ENCODE data around the gene CENPL. TPM values are rescaled to one million over a fixed set of nuclear protein-coding genes. Genes with fewer than 3 reads are reported as not detected.
"Not testable (repeated sequence)": the region's sequence is repeated elsewhere in the genome, so short reads cannot be mapped to it uniquely, and the experiment has no call there.

The CENPL gene
- total RNA-seq, 1 donor from 2014 or later: 17.5 TPM

GRCh38 chr1:173857363-173857917 lies 32.8 kb upstream of the CENPL start:
- no peak for DNase-seq (ENCODE audit: low read depth, low spot score)

GRCh38 chr1:173856903-173857302 lies 32.2 kb upstream of the CENPL start:
- DNase-seq (ENCODE audit: low read depth, low spot score): peak; percentile 36

GRCh38 chr1:173856014-173856413 lies 31.3 kb upstream of the CENPL start:
- no peak for DNase-seq (ENCODE audit: low read depth, low spot score)

GRCh38 chr1:173853074-173853473 lies 28.4 kb upstream of the CENPL start:
- peak; percentile 90 for DNase-seq (ENCODE audit: low read depth, low spot score)

GRCh38 chr1:173852105-173852504 lies 27.4 kb upstream of the CENPL start:
- DNase-seq (ENCODE audit: low read depth, low spot score): no peak

GRCh38 chr1:173832748-173833147 lies 8.1 kb upstream of the CENPL start:
- no peak for DNase-seq (ENCODE audit: low read depth, low spot score)

- DNase-seq (ENCODE audit: low read depth, low spot score): no peak
Observed at GRCh38 chr1:173827611-173828010, 2.9 kb upstream of the CENPL start.

GRCh38 chr1:173823781-173824314 lies 835 bp downstream of the CENPL start:
- DNase-seq (ENCODE audit: low read depth, low spot score): no peak

- no peak for DNase-seq (ENCODE audit: low read depth, low spot score)
Observed at GRCh38 chr1:173821680-173822079, 3.0 kb downstream of the CENPL start.

GRCh38 chr1:173818459-173818858 lies 6.2 kb downstream of the CENPL start:
- no peak for DNase-seq (ENCODE audit: low read depth, low spot score)

GRCh38 chr1:173813654-173814053 lies 11.0 kb downstream of the CENPL start:
- not testable (repeated sequence) for DNase-seq (ENCODE audit: low read depth, low spot score)

- no peak for DNase-seq (ENCODE audit: low read depth, low spot score)
Observed at GRCh38 chr1:173802961-173803360, 21.7 kb downstream of the CENPL start.

GRCh38 chr1:173799995-173800394 lies 24.7 kb downstream of the CENPL start:
- not testable (repeated sequence) for DNase-seq (ENCODE audit: low read depth, low spot score)

GRCh38 chr1:173798078-173798477 lies 26.6 kb downstream of the CENPL start:
- no peak for DNase-seq (ENCODE audit: low read depth, low spot score)

- no peak for DNase-seq (ENCODE audit: low read depth, low spot score)
Observed at GRCh38 chr1:173789841-173790240, 34.8 kb downstream of the CENPL start.

GRCh38 chr1:173784997-173785396 lies 39.7 kb downstream of the CENPL start:
- no peak for DNase-seq (ENCODE audit: low read depth, low spot score)

GRCh38 chr1:173779936-173780335 lies 44.7 kb downstream of the CENPL start:
- DNase-seq (ENCODE audit: low read depth, low spot score): no peak

GRCh38 chr1:173775578-173776226 lies 49.0 kb downstream of the CENPL start:
- DNase-seq (ENCODE audit: low read depth, low spot score): no peak

GRCh38 chr1:173771560-173771959 lies 53.1 kb downstream of the CENPL start:
- DNase-seq (ENCODE audit: low read depth, low spot score): no peak

GRCh38 chr1:173770330-173770729 lies 54.4 kb downstream of the CENPL start:
- DNase-seq (ENCODE audit: low read depth, low spot score): not testable (repeated sequence)

GRCh38 chr1:173768827-173769226 lies 55.9 kb downstream of the CENPL start:
- DNase-seq (ENCODE audit: low read depth, low spot score): no peak

- no peak for DNase-seq (ENCODE audit: low read depth, low spot score)
Observed at GRCh38 chr1:173768206-173768605, 56.5 kb downstream of the CENPL start.

GRCh38 chr1:173764331-173764730 lies 60.4 kb downstream of the CENPL start:
- DNase-seq (ENCODE audit: low read depth, low spot score): not testable (repeated sequence)

Measured in pulmonary artery endothelial cell (primary cell).